Measurements from ENCODE around the gene SYCP1. TPM values are rescaled to one million over a fixed set of nuclear protein-coding genes. Genes with fewer than 3 reads are reported as not detected.

SYCP1 gene
- total and polyA plus RNA-seq, 2 experiments from 2014 or later = 0.24 to 0.66 TPM

DNA sequence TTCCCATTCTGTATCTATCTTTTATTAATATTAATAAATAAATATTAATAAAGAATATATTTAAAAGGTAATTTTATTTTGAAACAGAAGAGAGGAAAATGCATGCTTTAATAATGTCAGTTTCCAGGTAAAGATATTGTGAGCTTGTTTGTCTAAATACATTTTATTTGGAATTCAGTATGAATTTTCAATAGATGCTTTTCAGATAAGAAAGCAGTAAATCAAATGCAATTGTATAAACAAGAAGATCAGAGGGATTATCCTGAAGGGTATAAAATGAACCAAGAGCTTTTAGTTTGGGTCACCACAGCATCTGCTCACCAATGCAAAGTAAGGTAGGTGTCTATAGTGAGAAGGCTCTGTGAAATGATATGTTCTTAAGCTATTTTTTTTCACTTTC, 174.9 kb downstream of the SYCP1 start, which contains the start of gene TSHB:
TSHB (plus strand) TSS at position 301 of the 400 bp plus-strand sequence. CDS start 3,537 bp downstream, outside the sequence.
- ATAC-seq (no peak), DNase-seq (ENCODE audit: low spot score) (no peak)
- no peaks in the 10 kb centered on the region for H3K36me3 ChIP-seq (ENCODE audit: insufficient read depth)
- H3K4me3 Mint-ChIP-seq = no peak within 1 kb of the TSS
- H2AFZ ChIP-seq = no peak within 1 kb of the TSS
- H3K4me1 ChIP-seq (ENCODE audit: insufficient read depth) = no peaks in the 10 kb centered on the region
- H3K9me2 ChIP-seq (ENCODE audit: insufficient read depth) = no peaks in the 10 kb centered on the region
- H3K79me2 ChIP-seq (replicated peaks; ENCODE audit: insufficient read depth) = no peaks in the 10 kb centered on the region
- H3K27me3 ChIP-seq (ENCODE audit: insufficient read depth) = no peaks in the 10 kb centered on the region
- TF ChIP-seq NANOG (IDR thresholded peaks at IDR 0.05; ENCODE audit: borderline replicate concordance) (no peak), POLR2AphosphoS5 (IDR thresholded peaks at IDR 0.05; ENCODE audit: low read depth) (no peak), STAT1 (IDR thresholded peaks at IDR 0.05; ENCODE audit: unreplicated experiment) (no peak), EZH2 (IDR thresholded peaks at IDR 0.05; ENCODE audit: low read depth, unreplicated experiment) (no peak), ZNF114 (CRISPR knock-in tag; IDR thresholded peaks at IDR 0.05) (no peak), EZH2phosphoT487 (IDR thresholded peaks at IDR 0.05; ENCODE audit: unreplicated experiment) (no peak), CREB1 (CRISPR knock-in tag; IDR thresholded peaks at IDR 0.05; ENCODE audit: low read depth) (no peak), JUNB (IDR thresholded peaks at IDR 0.05; ENCODE audit: unreplicated experiment) (no peak), ZNF331 (CRISPR knock-in tag; IDR thresholded peaks at IDR 0.05; ENCODE audit: low read depth) (no peak)
- TF ChIP-seq, protein P1, sequence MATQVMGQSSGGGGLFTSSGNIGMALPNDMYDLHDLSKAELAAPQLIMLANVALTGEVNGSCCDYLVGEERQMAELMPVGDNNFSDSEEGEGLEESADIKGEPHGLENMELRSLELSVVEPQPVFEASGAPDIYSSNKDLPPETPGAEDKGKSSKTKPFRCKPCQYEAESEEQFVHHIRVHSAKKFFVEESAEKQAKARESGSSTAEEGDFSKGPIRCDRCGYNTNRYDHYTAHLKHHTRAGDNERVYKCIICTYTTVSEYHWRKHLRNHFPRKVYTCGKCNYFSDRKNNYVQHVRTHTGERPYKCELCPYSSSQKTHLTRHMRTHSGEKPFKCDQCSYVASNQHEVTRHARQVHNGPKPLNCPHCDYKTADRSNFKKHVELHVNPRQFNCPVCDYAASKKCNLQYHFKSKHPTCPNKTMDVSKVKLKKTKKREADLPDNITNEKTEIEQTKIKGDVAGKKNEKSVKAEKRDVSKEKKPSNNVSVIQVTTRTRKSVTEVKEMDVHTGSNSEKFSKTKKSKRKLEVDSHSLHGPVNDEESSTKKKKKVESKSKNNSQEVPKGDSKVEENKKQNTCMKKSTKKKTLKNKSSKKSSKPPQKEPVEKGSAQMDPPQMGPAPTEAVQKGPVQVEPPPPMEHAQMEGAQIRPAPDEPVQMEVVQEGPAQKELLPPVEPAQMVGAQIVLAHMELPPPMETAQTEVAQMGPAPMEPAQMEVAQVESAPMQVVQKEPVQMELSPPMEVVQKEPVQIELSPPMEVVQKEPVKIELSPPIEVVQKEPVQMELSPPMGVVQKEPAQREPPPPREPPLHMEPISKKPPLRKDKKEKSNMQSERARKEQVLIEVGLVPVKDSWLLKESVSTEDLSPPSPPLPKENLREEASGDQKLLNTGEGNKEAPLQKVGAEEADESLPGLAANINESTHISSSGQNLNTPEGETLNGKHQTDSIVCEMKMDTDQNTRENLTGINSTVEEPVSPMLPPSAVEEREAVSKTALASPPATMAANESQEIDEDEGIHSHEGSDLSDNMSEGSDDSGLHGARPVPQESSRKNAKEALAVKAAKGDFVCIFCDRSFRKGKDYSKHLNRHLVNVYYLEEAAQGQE (IDR thresholded peaks at IDR 0.05; ENCODE audit: unreplicated experiment) = no peak
- TF ChIP-seq, protein P2, sequence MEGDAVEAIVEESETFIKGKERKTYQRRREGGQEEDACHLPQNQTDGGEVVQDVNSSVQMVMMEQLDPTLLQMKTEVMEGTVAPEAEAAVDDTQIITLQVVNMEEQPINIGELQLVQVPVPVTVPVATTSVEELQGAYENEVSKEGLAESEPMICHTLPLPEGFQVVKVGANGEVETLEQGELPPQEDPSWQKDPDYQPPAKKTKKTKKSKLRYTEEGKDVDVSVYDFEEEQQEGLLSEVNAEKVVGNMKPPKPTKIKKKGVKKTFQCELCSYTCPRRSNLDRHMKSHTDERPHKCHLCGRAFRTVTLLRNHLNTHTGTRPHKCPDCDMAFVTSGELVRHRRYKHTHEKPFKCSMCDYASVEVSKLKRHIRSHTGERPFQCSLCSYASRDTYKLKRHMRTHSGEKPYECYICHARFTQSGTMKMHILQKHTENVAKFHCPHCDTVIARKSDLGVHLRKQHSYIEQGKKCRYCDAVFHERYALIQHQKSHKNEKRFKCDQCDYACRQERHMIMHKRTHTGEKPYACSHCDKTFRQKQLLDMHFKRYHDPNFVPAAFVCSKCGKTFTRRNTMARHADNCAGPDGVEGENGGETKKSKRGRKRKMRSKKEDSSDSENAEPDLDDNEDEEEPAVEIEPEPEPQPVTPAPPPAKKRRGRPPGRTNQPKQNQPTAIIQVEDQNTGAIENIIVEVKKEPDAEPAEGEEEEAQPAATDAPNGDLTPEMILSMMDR (conservative IDR thresholded peaks at IDR 0.05; ENCODE audit: low read depth in 2 of 2) = no peak
- TF ChIP-seq, protein P3, sequence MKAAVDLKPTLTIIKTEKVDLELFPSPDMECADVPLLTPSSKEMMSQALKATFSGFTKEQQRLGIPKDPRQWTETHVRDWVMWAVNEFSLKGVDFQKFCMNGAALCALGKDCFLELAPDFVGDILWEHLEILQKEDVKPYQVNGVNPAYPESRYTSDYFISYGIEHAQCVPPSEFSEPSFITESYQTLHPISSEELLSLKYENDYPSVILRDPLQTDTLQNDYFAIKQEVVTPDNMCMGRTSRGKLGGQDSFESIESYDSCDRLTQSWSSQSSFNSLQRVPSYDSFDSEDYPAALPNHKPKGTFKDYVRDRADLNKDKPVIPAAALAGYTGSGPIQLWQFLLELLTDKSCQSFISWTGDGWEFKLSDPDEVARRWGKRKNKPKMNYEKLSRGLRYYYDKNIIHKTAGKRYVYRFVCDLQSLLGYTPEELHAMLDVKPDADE (IDR thresholded peaks at IDR 0.05) = no peak
- TF ChIP-seq, protein P4, sequence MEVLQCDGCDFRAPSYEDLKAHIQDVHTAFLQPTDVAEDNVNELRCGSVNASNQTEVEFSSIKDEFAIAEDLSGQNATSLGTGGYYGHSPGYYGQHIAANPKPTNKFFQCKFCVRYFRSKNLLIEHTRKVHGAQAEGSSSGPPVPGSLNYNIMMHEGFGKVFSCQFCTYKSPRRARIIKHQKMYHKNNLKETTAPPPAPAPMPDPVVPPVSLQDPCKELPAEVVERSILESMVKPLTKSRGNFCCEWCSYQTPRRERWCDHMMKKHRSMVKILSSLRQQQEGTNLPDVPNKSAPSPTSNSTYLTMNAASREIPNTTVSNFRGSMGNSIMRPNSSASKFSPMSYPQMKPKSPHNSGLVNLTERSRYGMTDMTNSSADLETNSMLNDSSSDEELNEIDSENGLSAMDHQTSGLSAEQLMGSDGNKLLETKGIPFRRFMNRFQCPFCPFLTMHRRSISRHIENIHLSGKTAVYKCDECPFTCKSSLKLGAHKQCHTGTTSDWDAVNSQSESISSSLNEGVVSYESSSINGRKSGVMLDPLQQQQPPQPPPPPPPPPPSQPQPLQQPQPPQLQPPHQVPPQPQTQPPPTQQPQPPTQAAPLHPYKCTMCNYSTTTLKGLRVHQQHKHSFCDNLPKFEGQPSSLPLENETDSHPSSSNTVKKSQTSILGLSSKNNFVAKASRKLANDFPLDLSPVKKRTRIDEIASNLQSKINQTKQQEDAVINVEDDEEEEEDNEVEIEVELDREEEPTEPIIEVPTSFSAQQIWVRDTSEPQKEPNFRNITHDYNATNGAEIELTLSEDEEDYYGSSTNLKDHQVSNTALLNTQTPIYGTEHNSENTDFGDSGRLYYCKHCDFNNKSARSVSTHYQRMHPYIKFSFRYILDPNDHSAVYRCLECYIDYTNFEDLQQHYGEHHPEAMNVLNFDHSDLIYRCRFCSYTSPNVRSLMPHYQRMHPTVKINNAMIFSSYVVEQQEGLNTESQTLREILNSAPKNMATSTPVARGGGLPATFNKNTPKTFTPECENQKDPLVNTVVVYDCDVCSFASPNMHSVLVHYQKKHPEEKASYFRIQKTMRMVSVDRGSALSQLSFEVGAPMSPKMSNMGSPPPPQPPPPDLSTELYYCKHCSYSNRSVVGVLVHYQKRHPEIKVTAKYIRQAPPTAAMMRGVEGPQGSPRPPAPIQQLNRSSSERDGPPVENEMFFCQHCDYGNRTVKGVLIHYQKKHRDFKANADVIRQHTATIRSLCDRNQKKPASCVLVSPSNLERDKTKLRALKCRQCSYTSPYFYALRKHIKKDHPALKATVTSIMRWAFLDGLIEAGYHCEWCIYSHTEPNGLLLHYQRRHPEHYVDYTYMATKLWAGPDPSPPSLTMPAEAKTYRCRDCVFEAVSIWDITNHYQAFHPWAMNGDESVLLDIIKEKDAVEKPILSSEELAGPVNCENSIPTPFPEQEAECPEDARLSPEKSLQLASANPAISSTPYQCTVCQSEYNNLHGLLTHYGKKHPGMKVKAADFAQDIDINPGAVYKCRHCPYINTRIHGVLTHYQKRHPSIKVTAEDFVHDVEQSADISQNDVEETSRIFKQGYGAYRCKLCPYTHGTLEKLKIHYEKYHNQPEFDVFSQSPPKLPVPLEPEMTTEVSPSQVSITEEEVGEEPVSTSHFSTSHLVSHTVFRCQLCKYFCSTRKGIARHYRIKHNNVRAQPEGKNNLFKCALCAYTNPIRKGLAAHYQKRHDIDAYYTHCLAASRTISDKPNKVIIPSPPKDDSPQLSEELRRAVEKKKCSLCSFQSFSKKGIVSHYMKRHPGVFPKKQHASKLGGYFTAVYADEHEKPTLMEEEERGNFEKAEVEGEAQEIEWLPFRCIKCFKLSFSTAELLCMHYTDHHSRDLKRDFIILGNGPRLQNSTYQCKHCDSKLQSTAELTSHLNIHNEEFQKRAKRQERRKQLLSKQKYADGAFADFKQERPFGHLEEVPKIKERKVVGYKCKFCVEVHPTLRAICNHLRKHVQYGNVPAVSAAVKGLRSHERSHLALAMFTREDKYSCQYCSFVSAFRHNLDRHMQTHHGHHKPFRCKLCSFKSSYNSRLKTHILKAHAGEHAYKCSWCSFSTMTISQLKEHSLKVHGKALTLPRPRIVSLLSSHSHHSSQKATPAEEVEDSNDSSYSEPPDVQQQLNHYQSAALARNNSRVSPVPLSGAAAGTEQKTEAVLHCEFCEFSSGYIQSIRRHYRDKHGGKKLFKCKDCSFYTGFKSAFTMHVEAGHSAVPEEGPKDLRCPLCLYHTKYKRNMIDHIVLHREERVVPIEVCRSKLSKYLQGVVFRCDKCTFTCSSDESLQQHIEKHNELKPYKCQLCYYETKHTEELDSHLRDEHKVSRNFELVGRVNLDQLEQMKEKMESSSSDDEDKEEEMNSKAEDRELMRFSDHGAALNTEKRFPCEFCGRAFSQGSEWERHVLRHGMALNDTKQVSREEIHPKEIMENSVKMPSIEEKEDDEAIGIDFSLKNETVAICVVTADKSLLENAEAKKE (CRISPR knock-in tag; IDR thresholded peaks at IDR 0.05) = no peak
- H3K36me3 Mint-ChIP-seq (ENCODE audit: low read depth) = no peaks in the 10 kb centered on the region
- H3K27ac Mint-ChIP-seq = no peak within 1 kb of the TSS
- no peaks in the 10 kb centered on the region for H3K27me3 Mint-ChIP-seq (ENCODE audit: insufficient read depth, low read depth, poor library complexity)
- no peaks in the 10 kb centered on the region; the same call in 2 of the 3 replicates for H3K4me1 Mint-ChIP-seq
- no peak within 1 kb of the TSS for H3K27ac ChIP-seq (ENCODE audit: low read depth)
- H3K9me3 Mint-ChIP-seq = no peaks in the 10 kb centered on the region
- no peak within 1 kb of the TSS for H3K4me2 ChIP-seq
- no peaks in the 10 kb centered on the region for H4K20me1 ChIP-seq (replicated peaks; ENCODE audit: insufficient read depth)
- no peaks in the 10 kb centered on the region for H3F3A ChIP-seq (replicated peaks; ENCODE audit: low read depth)
- no peak within 1 kb of the TSS for H3K4me3 ChIP-seq
